Stimulated activated CD8-positive, alpha-beta memory T cell treated with anti-CD3 and anti-CD28 coated beads, Interleukin-12 subunit alpha, Interleukin-12 subunit beta, amount 100 ng/mL, for 1 hour (primary cell): ENCODE data around the gene GRIN2A.

Experiments used
- DNase-seq: peaks from one replicate; pipeline ENCODE4 v3.0.0-alpha.2; 2020; ENCODE audit warnings: low read depth

Gene GRIN2A

GRCh38 chr16:9757687-9758086 lies 424.5 kb downstream of the GRIN2A start:
- DNase-seq = no peak

- no peak for DNase-seq
Observed at GRCh38 chr16:9756434-9756833, 425.8 kb downstream of the GRIN2A start.

- no peak for DNase-seq
Observed at GRCh38 chr16:9755081-9755480, 427.1 kb downstream of the GRIN2A start.

GRCh38 chr16:9741776-9742175 lies 440.5 kb downstream of the GRIN2A start:
- no peak for DNase-seq

- DNase-seq = no peak
Observed at GRCh38 chr16:9739301-9739700, 442.9 kb downstream of the GRIN2A start.

- DNase-seq = no peak
Observed at GRCh38 chr16:9738690-9739089, 443.5 kb downstream of the GRIN2A start.

- DNase-seq = no peak
Observed at GRCh38 chr16:9736547-9736946, 445.7 kb downstream of the GRIN2A start.

GRCh38 chr16:9723136-9723535 lies 459.1 kb downstream of the GRIN2A start:
- DNase-seq = no peak

- DNase-seq = no peak
Observed at GRCh38 chr16:9713907-9714306, 468.3 kb downstream of the GRIN2A start.

- no peak for DNase-seq
Observed at GRCh38 chr16:9713156-9713555, 469.1 kb downstream of the GRIN2A start.

- no peak for DNase-seq
Observed at GRCh38 chr16:9708972-9709620, 473.1 kb downstream of the GRIN2A start.

- no peak for DNase-seq
Observed at GRCh38 chr16:9706217-9706836, 475.9 kb downstream of the GRIN2A start.

GRCh38 chr16:9703731-9704130 lies 478.5 kb downstream of the GRIN2A start:
- no peak for DNase-seq
